OCI-LY7 (cell line): Measurements from ENCODE around the gene CHST13.

ENCODE experiments used
- CTCF ChIP-seq: fragments of 200-600 bp; sonication (generic); conservative IDR thresholded peaks from 2 replicates; pipeline ENCODE4 v1.5.1; 2014; ENCODE audit warnings: mild to moderate bottlenecking, antibody characterized with exemption, low read length, moderate library complexity, mixed read lengths
- EZH2phosphoT487 ChIP-seq: fragments of 200-600 bp; sonication (generic); IDR thresholded peaks from 2 replicates; pipeline ENCODE4 v1.6.1; 2018; ENCODE audit warnings: low read depth, borderline replicate concordance, mild to moderate bottlenecking, mixed run types, antibody characterized with exemption, low read length, moderate library complexity, mixed read lengths

GRCh38 chr3:126567696-126568438 is 43.9 kb downstream of the CHST13 start:
- TF ChIP-seq CTCF (no peak), EZH2phosphoT487 (no peak)
